Vagina (tissue), 2 donors: ENCODE data around the gene TMC1.

Experiments used
- CTCF ChIP-seq, 3 experiments: fragments of 450-650 bp in 2 of 3; fragments of 200-600 bp in 1 of 3; sonication (generic) in 1 of 3; IDR thresholded peaks; one replicate each; pipeline ENCODE4 v1.5.1; 2017 to 2019; ENCODE audit warnings: antibody characterized with exemption in 3 of 3, mild to moderate bottlenecking in 2 of 3, moderate library complexity in 2 of 3
- POLR2A ChIP-seq, 2 donors: fragments of 450-650 bp; IDR thresholded peaks; one replicate each; pipeline ENCODE4 v1.6.1; 2017; ENCODE audit warnings: antibody characterized with exemption in 2 of 2, mild to moderate bottlenecking in 2 of 2, moderate library complexity in 2 of 2
- POLR2AphosphoS5 ChIP-seq, 2 donors: sonication (generic); formaldehyde crosslinking; IDR thresholded peaks; one replicate each; pipeline ENCODE4 v1.9.0; 2017; ENCODE audit warnings: antibody characterized with exemption in 2 of 2, mild to moderate bottlenecking in 2 of 2, low read depth in 1 of 2; ENCODE audit not compliant: insufficient read depth in 1 of 2

- no peak for TF ChIP-seq POLR2A (IDR thresholded peaks at IDR 0.05)
- no peak for TF ChIP-seq CTCF (IDR thresholded peaks at IDR 0.05)
- no peak for TF ChIP-seq POLR2AphosphoS5 (IDR thresholded peaks at IDR 0.05; ENCODE audit: insufficient read depth in 1 of 2, low read depth in 1 of 2)
Observed at GRCh38 chr9:72579880-72580550, 58.6 kb downstream of the TMC1 start.
